HepG2 (cell line): ENCODE measurements around the gene TGFB2.

Experiments used
- DNMT1 ChIP-seq: sonication (generic); formaldehyde crosslinking; IDR thresholded peaks from 2 replicates; pipeline ENCODE4 v1.5.1; 2020; ENCODE audit warnings: mild to moderate bottlenecking, missing genetic modification reagents
- EP300 ChIP-seq, 3 experiments: sonication (generic) in 1 of 3; formaldehyde crosslinking in 1 of 3; IDR thresholded peaks; 2 replicates each; pipeline versions ENCODE4 v1.5.1 to v1.6.1; 2011 to 2020; ENCODE audit warnings: low read depth in 2 of 3, low read length in 2 of 3, borderline replicate concordance in 1 of 3, improper control_type of control experiment in 1 of 3, mild to moderate bottlenecking in 1 of 3, missing genetic modification reagents in 1 of 3, moderate library complexity in 1 of 3
- GABPA ChIP-seq, 2 experiments: IDR thresholded peaks; 2 replicates each; pipeline ENCODE4 v1.6.1; 2011 to 2016; ENCODE audit warnings: low read depth in 2 of 2, low read length in 1 of 2, missing biosample characterization in 1 of 2, missing genetic modification characterization in 1 of 2
- KLF9 ChIP-seq: IDR thresholded peaks from 2 replicates; pipeline ENCODE4 v1.6.1; 2016; ENCODE audit warnings: low read depth
- MED1 ChIP-seq: sonication (generic); formaldehyde crosslinking; IDR thresholded peaks from 2 replicates; pipeline ENCODE4 v1.4.0; 2020; ENCODE audit warnings: missing genetic modification reagents
- NFKBIZ ChIP-seq: IDR thresholded peaks from 2 replicates; pipeline ENCODE4 v1.6.1; 2018; ENCODE audit warnings: missing genetic modification reagents, missing compliant biosample characterization
- POGZ ChIP-seq: sonication (generic); formaldehyde crosslinking; IDR thresholded peaks from 2 replicates; pipeline ENCODE4 v1.4.0; 2020; ENCODE audit warnings: mild to moderate bottlenecking, missing genetic modification reagents
- POLR2A ChIP-seq, 2 experiments: IDR thresholded peaks; 2 replicates each; pipeline ENCODE4 v1.6.1; 2011; ENCODE audit warnings: low read depth in 2 of 2, low read length in 2 of 2, mild to moderate bottlenecking in 1 of 2, moderate library complexity in 1 of 2; ENCODE audit not compliant: insufficient read depth in 1 of 2
- STAT6 ChIP-seq: sonication (generic); formaldehyde crosslinking; IDR thresholded peaks from 2 replicates; pipeline ENCODE4 v1.4.0; 2020; ENCODE audit warnings: missing genetic modification reagents, mild to moderate bottlenecking, borderline replicate concordance
- ZNF383 ChIP-seq: sonication (generic); formaldehyde crosslinking; IDR thresholded peaks from 2 replicates; pipeline ENCODE4 v1.4.0; 2020; ENCODE audit warnings: missing genetic modification reagents, mild to moderate bottlenecking, borderline replicate concordance
- ZNF644 ChIP-seq: IDR thresholded peaks from 2 replicates; pipeline ENCODE4 v1.6.1; 2016; ENCODE audit warnings: low read depth
- TF ChIP-seq, protein P1 (sequence below): sonication (generic); formaldehyde crosslinking; IDR thresholded peaks from 2 replicates; pipeline ENCODE4 v1.5.0; 2020; ENCODE audit warnings: mild to moderate bottlenecking, missing genetic modification reagents, moderate library complexity
- TF ChIP-seq, protein P2 (sequence below): IDR thresholded peaks from 2 replicates; pipeline ENCODE4 v1.6.1; 2016; ENCODE audit warnings: missing compliant biosample characterization, missing genetic modification reagents, borderline replicate concordance

- TF ChIP-seq KLF9 (CRISPR knock-in tag) (no peak), POGZ (CRISPR knock-in tag) (no peak), EP300 (IDR thresholded peaks at IDR 0.05; ENCODE audit: low read depth in 2 of 2, low read length in 2 of 2) (no peak), EP300 (CRISPR knock-in tag; IDR thresholded peaks at IDR 0.05; ENCODE audit: borderline replicate concordance) (no peak), POLR2A (IDR thresholded peaks at IDR 0.05; ENCODE audit: insufficient read depth in 1 of 2, low read depth in 2 of 2, low read length in 2 of 2) (no peak), ZNF644 (no peak), ZNF383 (no peak), MED1 (no peak), DNMT1 (no peak), STAT6 (CRISPR knock-in tag) (no peak), NFKBIZ (CRISPR knock-in tag) (no peak), GABPA (IDR thresholded peaks at IDR 0.05; ENCODE audit: low read depth, low read length) (no peak), GABPA (CRISPR knock-in tag; IDR thresholded peaks at IDR 0.05; ENCODE audit: low read depth) (no peak)
- TF ChIP-seq, protein P1, sequence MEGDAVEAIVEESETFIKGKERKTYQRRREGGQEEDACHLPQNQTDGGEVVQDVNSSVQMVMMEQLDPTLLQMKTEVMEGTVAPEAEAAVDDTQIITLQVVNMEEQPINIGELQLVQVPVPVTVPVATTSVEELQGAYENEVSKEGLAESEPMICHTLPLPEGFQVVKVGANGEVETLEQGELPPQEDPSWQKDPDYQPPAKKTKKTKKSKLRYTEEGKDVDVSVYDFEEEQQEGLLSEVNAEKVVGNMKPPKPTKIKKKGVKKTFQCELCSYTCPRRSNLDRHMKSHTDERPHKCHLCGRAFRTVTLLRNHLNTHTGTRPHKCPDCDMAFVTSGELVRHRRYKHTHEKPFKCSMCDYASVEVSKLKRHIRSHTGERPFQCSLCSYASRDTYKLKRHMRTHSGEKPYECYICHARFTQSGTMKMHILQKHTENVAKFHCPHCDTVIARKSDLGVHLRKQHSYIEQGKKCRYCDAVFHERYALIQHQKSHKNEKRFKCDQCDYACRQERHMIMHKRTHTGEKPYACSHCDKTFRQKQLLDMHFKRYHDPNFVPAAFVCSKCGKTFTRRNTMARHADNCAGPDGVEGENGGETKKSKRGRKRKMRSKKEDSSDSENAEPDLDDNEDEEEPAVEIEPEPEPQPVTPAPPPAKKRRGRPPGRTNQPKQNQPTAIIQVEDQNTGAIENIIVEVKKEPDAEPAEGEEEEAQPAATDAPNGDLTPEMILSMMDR (CRISPR knock-in tag): no peak
- TF ChIP-seq, protein P2, sequence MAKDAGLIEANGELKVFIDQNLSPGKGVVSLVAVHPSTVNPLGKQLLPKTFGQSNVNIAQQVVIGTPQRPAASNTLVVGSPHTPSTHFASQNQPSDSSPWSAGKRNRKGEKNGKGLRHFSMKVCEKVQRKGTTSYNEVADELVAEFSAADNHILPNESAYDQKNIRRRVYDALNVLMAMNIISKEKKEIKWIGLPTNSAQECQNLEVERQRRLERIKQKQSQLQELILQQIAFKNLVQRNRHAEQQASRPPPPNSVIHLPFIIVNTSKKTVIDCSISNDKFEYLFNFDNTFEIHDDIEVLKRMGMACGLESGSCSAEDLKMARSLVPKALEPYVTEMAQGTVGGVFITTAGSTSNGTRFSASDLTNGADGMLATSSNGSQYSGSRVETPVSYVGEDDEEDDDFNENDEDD (CRISPR knock-in tag): no peak
Observed at GRCh38 chr1:218341325-218341724, 3.8 kb upstream of the TGFB2 start.
